Bronchus fibroblast of lung (primary cell): ENCODE data around the gene OR5K2. TPM values are rescaled to one million over a fixed set of nuclear protein-coding genes. Genes with fewer than 3 reads are reported as not detected.

Experiments
- total RNA-seq: library from RNA; depleted of rRNA; stranded (reverse); fragments of >200 nt; gene quantifications from 2 replicates; pipeline ENCODE4 v1.2.3, GENCODE V29; 2015

Gene OR5K2
- total RNA-seq, result not detected in 2 replicates

GRCh38 chr3:98497381-98497780 lies at the start of gene OR5K2:
OR5K2 (plus strand) TSS chr3:98497681; CDS start chr3:98497681, 0 bp downstream.

GRCh38 chr3:98462901-98463300 lies 34.6 kb upstream of the OR5K2 start, which contains the start of gene OR5K1:
OR5K1 (plus strand) TSS chr3:98463201; CDS start chr3:98469577, 6,376 bp downstream.

DNA sequence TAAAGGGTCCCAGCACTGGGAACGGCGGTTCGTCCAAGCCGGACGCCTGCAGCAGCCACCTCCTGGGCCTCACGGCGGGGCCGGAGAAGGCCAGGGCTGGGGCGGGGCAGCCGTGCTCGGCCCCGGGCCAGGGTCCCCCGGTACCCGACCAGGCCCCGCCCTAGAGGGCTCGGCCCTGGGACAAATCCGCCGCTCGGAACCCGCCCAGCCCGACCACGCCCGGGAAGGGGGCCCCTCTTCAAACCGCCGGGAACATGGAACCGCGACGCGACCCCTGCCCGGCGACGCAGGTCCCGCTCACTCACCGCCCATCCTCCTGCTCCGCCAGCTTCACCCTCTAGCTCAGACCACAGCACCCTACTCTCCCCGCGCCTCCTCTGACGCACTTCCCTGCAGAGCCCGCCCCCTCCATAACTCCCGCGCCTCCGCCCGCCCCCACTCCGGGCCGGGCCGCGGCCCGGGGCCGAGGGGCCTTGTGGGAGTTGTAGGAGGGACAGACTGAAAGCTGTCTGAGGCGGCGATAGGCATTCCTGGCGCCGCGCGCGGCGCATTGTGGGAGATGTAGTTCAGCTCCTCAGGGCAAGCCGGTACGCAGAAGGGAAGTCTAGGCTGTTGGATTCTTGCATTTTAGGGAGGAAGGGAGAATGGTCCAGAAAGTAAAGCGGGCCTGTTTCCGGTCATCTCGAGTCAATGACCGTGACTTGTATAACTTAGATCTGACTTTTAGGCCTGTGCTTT lies 25.2 kb downstream of the OR5K2 start, which contains the start of gene CLDND1:
TSS of gene CLDND1 (minus strand) at position 359 of the 738 bp plus-strand sequence. CDS start 1,478 bp downstream, outside the sequence.

GRCh38 chr3:98531622-98532274 lies 34.3 kb downstream of the OR5K2 start, which contains the start of gene GPR15:
GPR15 (plus strand) TSS chr3:98531978; CDS start chr3:98532034, 56 bp downstream.

Other genes starting within 250 kb of the OR5K2 start
- gene OR5H6, start 233.4 kb upstream of the OR5K2 start, total RNA-seq, result not detected in 2 replicates
- gene OR5H2, start 215.2 kb upstream of the OR5K2 start, total RNA-seq, result not detected in 2 replicates
- gene OR5K4, start 143.8 kb upstream of the OR5K2 start, total RNA-seq, result not detected in 2 replicates
- gene OR5K3, start 107.0 kb upstream of the OR5K2 start, total RNA-seq, result not detected in 2 replicates
- gene OR5K1, start 34.5 kb upstream of the OR5K2 start, total RNA-seq, result not detected in 2 replicates
- 80.7 and 85.2 TPM in 2 replicates for gene CLDND1, start 25.2 kb downstream of the OR5K2 start, total RNA-seq
- gene GPR15, start 34.3 kb downstream of the OR5K2 start, total RNA-seq, result not detected in 2 replicates
- 24.5 and 28.7 TPM in 2 replicates for gene CPOX, start 95.9 kb downstream of the OR5K2 start, total RNA-seq